CD4-positive, CD25-positive, alpha-beta regulatory T cell (primary cell): Measurements from ENCODE around the gene ZNRF4. TPM values are rescaled to one million over a fixed set of nuclear protein-coding genes. Genes with fewer than 3 reads are reported as not detected.

ENCODE experiments used
- ATAC-seq, 2 donors: fragments of 150-1000 bp; cut with Tn5 transposase; one replicate each; pipeline ENCODE4 v1.10.0; 2021; ENCODE audit warnings: low read depth in 2 of 2, moderate number of reproducible peaks in 2 of 2, moderate library complexity in 1 of 2
- DNase-seq, 3 donors: peaks; one replicate each; pipeline versions ENCODE4 v3.0.0 to v3.0.0-alpha.2; 2012 to 2022; ENCODE audit warnings: mixed read lengths in 1 of 3
- H3K27ac ChIP-seq: one replicate; pipeline ENCODE4 v1.7.0; 2013; ENCODE audit warnings: mild to moderate bottlenecking, low read length; ENCODE audit not compliant: insufficient read depth, poor library complexity, severe bottlenecking
- H3K27me3 ChIP-seq: one replicate; pipeline ENCODE4 v1.7.0; 2013; ENCODE audit warnings: low read length; ENCODE audit not compliant: control insufficient read depth, insufficient read depth
- H3K36me3 ChIP-seq: one replicate; pipeline ENCODE4 v1.7.0; 2013; ENCODE audit warnings: mild to moderate bottlenecking, low read length, moderate library complexity; ENCODE audit not compliant: control insufficient read depth, insufficient read depth
- H3K4me1 ChIP-seq: 2 replicates; pipeline ENCODE4 v1.7.0; 2013; ENCODE audit warnings: mild to moderate bottlenecking, low read length; ENCODE audit not compliant: insufficient read depth, control insufficient read depth, poor library complexity, severe bottlenecking
- H3K4me3 ChIP-seq: one replicate; pipeline ENCODE4 v1.7.0; 2013; ENCODE audit warnings: low read depth, mild to moderate bottlenecking, low read length, moderate library complexity
- H3K9me3 ChIP-seq, 2 experiments: 1 replicate in 1 of 2; 2 replicates in 1 of 2; pipeline ENCODE4 v1.7.0; 2013; ENCODE audit warnings: low read length in 2 of 2, mild to moderate bottlenecking in 1 of 2, moderate library complexity in 1 of 2; ENCODE audit not compliant: control insufficient read depth in 2 of 2
- H3K27ac Mint-ChIP-seq, 3 donors: one replicate each; pipeline ENCODE4 v1.8.0; 2020 to 2022; ENCODE audit warnings: mild to moderate bottlenecking in 3 of 3, mixed read lengths in 3 of 3, moderate library complexity in 2 of 3
- H3K27me3 Mint-ChIP-seq: one replicate; pipeline ENCODE4 v1.8.0; 2022; ENCODE audit warnings: mild to moderate bottlenecking, mixed read lengths
- H3K36me3 Mint-ChIP-seq: one replicate; pipeline ENCODE4 v1.8.0; 2020; ENCODE audit warnings: mixed read lengths
- H3K4me1 Mint-ChIP-seq, 4 donors: one replicate each; pipeline ENCODE4 v1.8.0; 2020 to 2022; ENCODE audit warnings: mixed read lengths in 4 of 4, mild to moderate bottlenecking in 1 of 4
- H3K4me3 Mint-ChIP-seq, 4 donors: one replicate each; pipeline ENCODE4 v1.8.0; 2020 to 2022; ENCODE audit warnings: mild to moderate bottlenecking in 4 of 4, mixed read lengths in 4 of 4, moderate library complexity in 3 of 4
- H3K9me3 Mint-ChIP-seq, 7 donors: one replicate each; pipeline ENCODE4 v1.8.0; 2020 to 2022; ENCODE audit warnings: mixed read lengths in 7 of 7, mild to moderate bottlenecking in 3 of 7, moderate library complexity in 2 of 7
- polyA plus RNA-seq, 4 donors: library from polyadenylated mRNA; unstranded; fragments of 300-500 nt; fragmentation: Illumina TruSeq; gene quantifications; one replicate each; pipeline ENCODE4 v1.2.3, GENCODE V29; 2021
- total RNA-seq: library from RNA; stranded (reverse); gene quantifications from one replicate; pipeline ENCODE4 v1.2.3, GENCODE V29; 2022

The ZNRF4 gene
- total and polyA plus RNA-seq, 5 donors from 2014 or later, result not detected

GRCh38 chr19:5487222-5487621 is 32.0 kb downstream of the ZNRF4 start:
- peaks cover 0 to 4% (median 2%) of the 10 kb centered on the region in 7 donors for H3K9me3 Mint-ChIP-seq
- no peaks in the 10 kb centered on the region for H3K4me1 Mint-ChIP-seq
- no peaks in the 10 kb centered on the region for H3K4me1 ChIP-seq
- no peak overlapping the region for H3K27ac ChIP-seq
- no peak overlapping the region for H3K4me3 Mint-ChIP-seq
- no peak for DNase-seq
- H3K27me3 ChIP-seq, result peaks cover 2% of the 10 kb centered on the region
- H3K27me3 Mint-ChIP-seq, result peaks cover 12% of the 10 kb centered on the region
- H3K27ac Mint-ChIP-seq, result peak overlapping the region in 1 of 3 donors; percentile 2
- H3K36me3 Mint-ChIP-seq, result no peaks in the 10 kb centered on the region
- no peak for ATAC-seq
- no peaks in the 10 kb centered on the region for H3K36me3 ChIP-seq
- peaks cover 0 to 2% of the 10 kb centered on the region in 2 experiments for H3K9me3 ChIP-seq
- no peak overlapping the region for H3K4me3 ChIP-seq

- H3K4me3 Mint-ChIP-seq, result no peak overlapping the region
- H3K36me3 ChIP-seq, result no peaks in the 10 kb centered on the region
- H3K4me3 ChIP-seq, result no peak overlapping the region
- H3K4me1 Mint-ChIP-seq, result peaks cover 0 to 2% (median 0%) of the 10 kb centered on the region in 4 donors
- peaks cover 0 to 1% (median 0%) of the 10 kb centered on the region in 7 donors for H3K9me3 Mint-ChIP-seq
- ATAC-seq, result no peak
- H3K27me3 ChIP-seq, result peaks cover 2% of the 10 kb centered on the region
- DNase-seq, result no peak
- no peaks in the 10 kb centered on the region for H3K36me3 Mint-ChIP-seq
- H3K4me1 ChIP-seq, result no peaks in the 10 kb centered on the region
- H3K27ac ChIP-seq, result no peak overlapping the region
- no peak overlapping the region for H3K27ac Mint-ChIP-seq
- peaks cover 22% of the 10 kb centered on the region for H3K27me3 Mint-ChIP-seq
- no peaks in the 10 kb centered on the region for H3K9me3 ChIP-seq
Observed at GRCh38 chr19:5489551-5489950, 34.3 kb downstream of the ZNRF4 start.

DNA sequence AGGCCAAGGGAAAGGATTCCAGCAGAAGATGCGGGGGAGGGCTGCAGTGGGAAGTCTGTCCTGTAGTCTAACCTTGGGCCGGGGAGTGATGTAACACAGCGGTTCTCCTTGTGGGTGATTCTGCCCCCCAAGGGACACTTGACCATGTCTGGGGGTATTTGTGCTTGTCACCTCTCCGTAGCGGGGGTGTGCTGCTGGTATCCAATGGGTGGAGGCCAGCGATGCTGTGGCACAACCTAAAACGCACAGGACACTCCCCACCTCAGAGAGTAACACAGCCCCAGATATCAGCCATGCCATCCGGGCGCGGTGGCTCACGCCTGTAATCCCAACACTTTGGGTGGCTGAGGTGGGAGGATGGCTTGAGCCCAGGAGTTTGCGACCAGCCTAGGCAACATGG is 36.3 kb downstream of the ZNRF4 start:
- DNase-seq (no peak), ATAC-seq (no peak)
- no peak overlapping the region for H3K27ac ChIP-seq
- no peak overlapping the region for H3K4me3 ChIP-seq
- no peaks in the 10 kb centered on the region for H3K36me3 ChIP-seq
- H3K9me3 Mint-ChIP-seq, result peaks cover 0 to 4% (median 0%) of the 10 kb centered on the region in 7 donors
- H3K4me1 ChIP-seq, result no peaks in the 10 kb centered on the region
- H3K27me3 Mint-ChIP-seq, result peaks cover 26% of the 10 kb centered on the region
- H3K36me3 Mint-ChIP-seq, result no peaks in the 10 kb centered on the region
- no peaks in the 10 kb centered on the region for H3K9me3 ChIP-seq
- H3K4me3 Mint-ChIP-seq, result no peak overlapping the region
- peaks cover 2% of the 10 kb centered on the region for H3K27me3 ChIP-seq
- peaks cover 0 to 2% (median 0%) of the 10 kb centered on the region in 4 donors for H3K4me1 Mint-ChIP-seq
- H3K27ac Mint-ChIP-seq, result no peak overlapping the region

- H3K27ac Mint-ChIP-seq, result no peak overlapping the region
- H3K4me3 Mint-ChIP-seq, result no peak overlapping the region
- ATAC-seq, result no peak
- Histone ChIP-seq H3K4me1 (no peaks in the 10 kb centered on the region), H3K36me3 (no peaks in the 10 kb centered on the region), H3K27ac (no peak overlapping the region), H3K27me3 (peaks cover 2% of the 10 kb centered on the region), H3K4me3 (no peak overlapping the region), H3K9me3 (no peaks in the 10 kb centered on the region)
- no peak for DNase-seq
- peaks cover 0 to 4% (median 0%) of the 10 kb centered on the region in 7 donors for H3K9me3 Mint-ChIP-seq
- peaks cover 0 to 2% (median 0%) of the 10 kb centered on the region in 4 donors for H3K4me1 Mint-ChIP-seq
- H3K27me3 Mint-ChIP-seq, result peaks cover 26% of the 10 kb centered on the region
- no peaks in the 10 kb centered on the region for H3K36me3 Mint-ChIP-seq
Observed at GRCh38 chr19:5492281-5492634, 37.0 kb downstream of the ZNRF4 start.

DNA sequence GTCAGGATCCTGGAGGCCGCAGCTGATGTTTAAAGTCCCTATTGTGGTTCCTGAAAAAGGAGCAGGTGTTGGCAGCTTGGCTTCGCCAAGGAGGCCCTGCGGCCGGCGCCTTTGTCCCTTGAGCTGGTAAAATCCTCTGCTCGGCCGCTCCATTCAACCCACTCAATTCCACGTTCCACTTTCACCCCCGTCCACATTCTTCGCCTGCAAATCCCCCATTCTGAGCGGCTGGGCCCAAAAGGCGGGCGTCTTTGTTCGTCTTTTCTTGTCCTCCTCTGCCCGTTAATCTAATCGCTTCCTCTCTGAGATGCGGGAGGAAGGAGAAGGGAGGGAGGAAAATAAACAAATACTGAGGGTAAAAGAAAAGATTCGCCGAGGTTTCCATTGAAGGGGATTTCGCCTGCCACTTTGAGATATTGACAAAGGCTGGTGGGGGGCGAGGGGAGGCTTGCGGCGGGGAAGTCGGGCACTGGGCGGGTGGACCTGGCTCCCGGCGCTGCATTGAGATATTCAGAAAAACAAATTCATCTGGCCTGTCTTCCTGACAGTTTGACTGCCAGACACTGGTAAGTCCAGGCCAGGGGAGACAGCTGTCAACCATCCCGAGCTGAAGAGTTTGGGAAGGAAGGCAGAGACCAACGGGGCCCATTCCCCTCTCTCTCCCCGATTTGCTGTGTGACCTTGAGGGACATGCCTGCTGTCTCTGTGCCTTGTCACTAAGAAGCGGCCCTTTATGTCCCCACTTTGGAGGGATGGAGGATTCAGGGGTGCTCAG is 37.6 kb downstream of the ZNRF4 start:
- no peak for DNase-seq
- Histone ChIP-seq H3K4me3 (no peak overlapping the region), H3K4me1 (no peaks in the 10 kb centered on the region), H3K36me3 (no peaks in the 10 kb centered on the region), H3K9me3 (no peaks in the 10 kb centered on the region), H3K27ac (no peak overlapping the region), H3K27me3 (peaks cover 2% of the 10 kb centered on the region)
- H3K36me3 Mint-ChIP-seq, result no peaks in the 10 kb centered on the region
- peaks cover 30% of the 10 kb centered on the region for H3K27me3 Mint-ChIP-seq
- peaks cover 0 to 5% (median 0%) of the 10 kb centered on the region in 7 donors for H3K9me3 Mint-ChIP-seq
- peaks cover 0 to 2% (median 0%) of the 10 kb centered on the region in 4 donors for H3K4me1 Mint-ChIP-seq
- H3K27ac Mint-ChIP-seq, result no peak overlapping the region
- no peak for ATAC-seq
- H3K4me3 Mint-ChIP-seq, result no peak overlapping the region

DNA sequence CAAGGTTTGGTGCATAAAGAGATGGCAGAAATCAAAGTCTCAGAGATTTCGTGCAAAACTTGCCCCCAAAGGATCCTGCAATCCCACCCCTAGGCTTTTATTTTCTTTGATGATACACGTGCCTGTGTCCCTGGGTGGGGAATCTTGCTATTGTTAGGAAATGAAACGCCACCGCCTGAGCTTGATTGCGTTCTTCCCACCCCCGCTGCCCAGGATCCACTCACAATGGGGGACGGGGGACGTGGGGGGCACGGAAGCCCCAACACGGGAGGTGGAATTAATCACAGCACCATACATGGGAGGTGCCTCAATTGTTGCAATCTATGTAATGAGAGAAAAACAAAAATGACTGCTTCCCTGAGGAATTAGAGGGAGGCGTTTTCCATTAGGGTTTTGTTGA is 39.6 kb downstream of the ZNRF4 start:
- DNase-seq (no peak), ATAC-seq (no peak)
- Mint-ChIP-seq H3K4me1 (peaks cover 0 to 2% (median 0%) of the 10 kb centered on the region in 4 donors), H3K4me3 (no peak overlapping the region), H3K27ac (no peak overlapping the region), H3K27me3 (peaks cover 37% of the 10 kb centered on the region), H3K36me3 (no peaks in the 10 kb centered on the region), H3K9me3 (peaks cover 0 to 6% (median 1%) of the 10 kb centered on the region in 7 donors)
- no peaks in the 10 kb centered on the region for H3K4me1 ChIP-seq
- H3K4me3 ChIP-seq, result no peak overlapping the region
- no peaks in the 10 kb centered on the region for H3K9me3 ChIP-seq
- H3K36me3 ChIP-seq, result no peaks in the 10 kb centered on the region
- peaks cover 6% of the 10 kb centered on the region for H3K27me3 ChIP-seq
- H3K27ac ChIP-seq, result no peak overlapping the region

DNA sequence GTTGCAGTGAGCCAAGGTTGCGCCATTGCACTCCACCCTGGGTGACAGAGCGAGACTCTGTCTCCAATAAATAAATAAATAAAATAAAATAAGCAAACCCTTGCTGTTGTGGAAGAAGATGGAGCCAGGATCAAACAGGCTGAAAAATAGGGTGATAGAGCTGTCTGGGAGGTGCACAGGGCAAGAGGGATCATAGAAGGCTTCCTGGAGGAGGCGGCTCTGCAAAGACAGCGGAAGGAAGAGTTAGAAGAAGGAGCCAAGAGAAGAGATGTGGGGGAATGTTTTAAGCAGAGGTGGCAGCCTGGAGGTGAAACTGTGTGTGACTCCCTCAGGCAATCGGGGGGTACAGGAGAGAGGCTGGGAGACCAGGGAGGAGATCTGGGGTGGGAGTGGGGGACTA is 40.6 kb downstream of the ZNRF4 start:
- Histone ChIP-seq H3K9me3 (peaks cover 0 to 3% of the 10 kb centered on the region in 2 experiments), H3K36me3 (no peaks in the 10 kb centered on the region), H3K4me3 (no peak overlapping the region), H3K27ac (no peak overlapping the region), H3K27me3 (peaks cover 6% of the 10 kb centered on the region), H3K4me1 (no peaks in the 10 kb centered on the region)
- DNase-seq (no peak), ATAC-seq (no peak)
- Mint-ChIP-seq H3K36me3 (no peaks in the 10 kb centered on the region), H3K4me1 (peaks cover 0 to 2% (median 0%) of the 10 kb centered on the region in 4 donors), H3K4me3 (no peak overlapping the region), H3K27me3 (peaks cover 37% of the 10 kb centered on the region), H3K27ac (no peak overlapping the region), H3K9me3 (peaks cover 0 to 6% (median 1%) of the 10 kb centered on the region in 7 donors)

GRCh38 chr19:5497297-5497696 is 42.1 kb downstream of the ZNRF4 start:
- peaks cover 28% of the 10 kb centered on the region for H3K27me3 Mint-ChIP-seq
- no peaks in the 10 kb centered on the region for H3K36me3 Mint-ChIP-seq

More at GRCh38 chr19:5497297-5497696, 42.1 kb downstream of the ZNRF4 start:
- no peak for ATAC-seq
- DNase-seq, result no peak
- peaks cover 0 to 16% (median 5%) of the 10 kb centered on the region in 7 donors for H3K9me3 Mint-ChIP-seq
- Histone ChIP-seq H3K27me3 (peaks cover 5% of the 10 kb centered on the region), H3K36me3 (no peaks in the 10 kb centered on the region), H3K4me1 (no peaks in the 10 kb centered on the region), H3K4me3 (no peak overlapping the region), H3K9me3 (peaks cover under 1 to 18% of the 10 kb centered on the region in 2 experiments), H3K27ac (no peak overlapping the region)
- no peak overlapping the region for H3K4me3 Mint-ChIP-seq
- H3K4me1 Mint-ChIP-seq, result peaks cover 0 to 2% (median 0%) of the 10 kb centered on the region in 4 donors
- no peak overlapping the region for H3K27ac Mint-ChIP-seq
